Measurements from ENCODE around the gene PCDH1. TPM values are rescaled to one million over a fixed set of nuclear protein-coding genes. Genes with fewer than 3 reads are reported as not detected.

The PCDH1 gene
- total RNA-seq, 4 donors from 2014 or later = 92.5 to 217 (median 164) TPM

DNA sequence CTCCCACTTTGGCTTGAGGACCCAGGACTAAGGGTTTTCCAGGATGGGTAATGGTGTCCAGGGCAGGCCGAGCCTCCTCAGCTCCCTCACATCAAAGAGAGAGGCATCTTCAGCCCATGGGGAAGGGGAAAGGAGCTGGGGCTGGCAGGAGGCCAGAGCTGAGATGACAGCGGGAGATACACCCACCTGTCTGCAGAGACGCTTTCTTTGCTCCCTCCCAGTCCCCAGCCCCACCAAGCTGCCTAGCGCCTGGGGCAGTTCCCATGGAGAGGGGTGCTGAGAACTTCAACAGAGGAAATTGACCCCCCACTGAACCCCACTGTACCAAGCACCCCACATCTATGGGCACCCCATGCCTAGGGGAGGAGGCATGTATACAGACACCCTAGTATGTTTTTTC lies 10.6 kb downstream of the PCDH1 start:
- DNase-seq = no peak
- in situ Hi-C loops (cut with MboI; ENCODE audit: low pct_ligation_motif_present in 1 of 4, low pct_unique_long_range_greater_than_20kb in 1 of 4, low sequenced_read_pairs in 3 of 4) = no loop called here
- intact Hi-C loops (cut with DNase I; ENCODE audit: low total_unique reads) = no loop called here
- TF ChIP-seq, protein P1, sequence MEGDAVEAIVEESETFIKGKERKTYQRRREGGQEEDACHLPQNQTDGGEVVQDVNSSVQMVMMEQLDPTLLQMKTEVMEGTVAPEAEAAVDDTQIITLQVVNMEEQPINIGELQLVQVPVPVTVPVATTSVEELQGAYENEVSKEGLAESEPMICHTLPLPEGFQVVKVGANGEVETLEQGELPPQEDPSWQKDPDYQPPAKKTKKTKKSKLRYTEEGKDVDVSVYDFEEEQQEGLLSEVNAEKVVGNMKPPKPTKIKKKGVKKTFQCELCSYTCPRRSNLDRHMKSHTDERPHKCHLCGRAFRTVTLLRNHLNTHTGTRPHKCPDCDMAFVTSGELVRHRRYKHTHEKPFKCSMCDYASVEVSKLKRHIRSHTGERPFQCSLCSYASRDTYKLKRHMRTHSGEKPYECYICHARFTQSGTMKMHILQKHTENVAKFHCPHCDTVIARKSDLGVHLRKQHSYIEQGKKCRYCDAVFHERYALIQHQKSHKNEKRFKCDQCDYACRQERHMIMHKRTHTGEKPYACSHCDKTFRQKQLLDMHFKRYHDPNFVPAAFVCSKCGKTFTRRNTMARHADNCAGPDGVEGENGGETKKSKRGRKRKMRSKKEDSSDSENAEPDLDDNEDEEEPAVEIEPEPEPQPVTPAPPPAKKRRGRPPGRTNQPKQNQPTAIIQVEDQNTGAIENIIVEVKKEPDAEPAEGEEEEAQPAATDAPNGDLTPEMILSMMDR (IDR thresholded peaks at IDR 0.05) = no peak
- TF ChIP-seq POLR2AphosphoS5 (IDR thresholded peaks at IDR 0.05) (no peak), POLR2A (IDR thresholded peaks at IDR 0.05) (no peak), EP300 (IDR thresholded peaks at IDR 0.05; ENCODE audit: low read depth) (no peak)
- Histone ChIP-seq H3K4me3 (no peak overlapping the region), H3K27ac (peak overlapping the region; percentile 88 to 96 (median 94)), H3K36me3 (peaks cover 0 to 12% (median 0%) of the 10 kb centered on the region in 4 donors), H3K4me1 (peaks cover 24 to 69% (median 61%) of the 10 kb centered on the region in 4 donors), H3K9me3 (no peaks in the 10 kb centered on the region), H3K27me3 (no peaks in the 10 kb centered on the region)
- 35% methylated on average over 4 of the region's 4 CpGs; no CpG with 5 or more reads in 1 of the 2 donors for WGBS, 2 donors (ENCODE audit: low coverage in 1 of 2)

DNA sequence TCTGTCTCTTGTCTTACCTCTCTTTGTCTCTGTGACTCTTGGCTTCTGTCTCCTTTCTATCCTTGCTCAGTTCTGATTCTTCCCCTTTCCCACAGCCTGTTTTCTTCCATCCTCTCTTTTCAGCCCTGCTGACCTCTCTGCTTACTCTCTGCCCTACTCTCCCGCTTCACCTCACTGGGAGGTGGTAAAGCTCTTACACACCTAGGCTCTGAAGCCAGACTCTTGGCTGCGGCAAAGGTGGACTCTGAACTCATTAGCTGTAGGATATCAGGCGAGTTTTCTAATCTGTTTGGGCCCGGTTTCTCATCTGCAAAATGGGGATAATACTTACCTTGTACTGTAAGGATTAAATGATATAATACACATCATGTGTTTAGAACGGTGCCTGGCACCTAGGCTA lies 11.1 kb downstream of the PCDH1 start:
- H3K4me3 ChIP-seq = no peak overlapping the region
- intact Hi-C loops (cut with DNase I; ENCODE audit: low total_unique reads) (no loop called here), in situ Hi-C loops (cut with MboI; ENCODE audit: low pct_ligation_motif_present in 1 of 4, low pct_unique_long_range_greater_than_20kb in 1 of 4, low sequenced_read_pairs in 3 of 4) (no loop called here)
- peak; percentile 78 for DNase-seq
- no peaks in the 10 kb centered on the region for H3K27me3 ChIP-seq
- peaks cover 0 to 12% (median 0%) of the 10 kb centered on the region in 4 donors for H3K36me3 ChIP-seq
- H3K4me1 ChIP-seq = peaks cover 24 to 64% (median 57%) of the 10 kb centered on the region in 4 donors
- H3K27ac ChIP-seq = peak overlapping the region; percentile 88 to 96 (median 94)
- no peaks in the 10 kb centered on the region for H3K9me3 ChIP-seq
- TF ChIP-seq EP300 (IDR thresholded peaks at IDR 0.05; ENCODE audit: low read depth) (no peak), POLR2AphosphoS5 (IDR thresholded peaks at IDR 0.05) (peak in 2 of 3 donors; percentile 65 to 77), POLR2A (IDR thresholded peaks at IDR 0.05) (peak; percentile 55)
- TF ChIP-seq, protein P1 (IDR thresholded peaks at IDR 0.05) = no peak
- 33 to 40% methylated on average over 4 to 5 of the region's 5 CpGs for WGBS, 2 donors (ENCODE audit: low coverage in 1 of 2)

DNA sequence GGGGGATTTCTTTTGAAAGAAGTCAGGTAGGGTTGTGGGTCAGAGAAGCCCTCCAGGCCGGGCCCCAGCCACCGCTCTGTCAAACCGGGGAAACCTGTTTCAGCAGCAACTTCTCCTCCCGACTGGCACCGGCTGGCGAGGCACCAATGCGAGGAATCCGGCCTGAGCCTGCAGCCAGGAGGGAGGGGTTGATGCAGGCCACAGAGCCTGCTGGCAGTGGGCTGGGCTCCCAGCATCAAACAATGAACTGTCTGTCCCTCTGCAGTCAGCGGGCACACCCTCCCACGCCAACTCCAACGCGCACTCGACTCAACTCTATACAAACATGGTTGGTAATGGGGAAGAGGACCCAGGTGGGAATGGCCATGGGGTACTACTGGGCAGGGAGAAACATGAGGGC lies 12.1 kb downstream of the PCDH1 start:
- Histone ChIP-seq H3K36me3 (peaks cover 0 to 12% (median 0%) of the 10 kb centered on the region in 4 donors), H3K9me3 (no peaks in the 10 kb centered on the region), H3K27me3 (no peaks in the 10 kb centered on the region), H3K27ac (peak overlapping the region; percentile 88 to 96 (median 94)), H3K4me3 (no peak overlapping the region), H3K4me1 (peaks cover 19 to 54% (median 47%) of the 10 kb centered on the region in 4 donors)
- peak; percentile 91 for DNase-seq
- in situ Hi-C loops (cut with MboI; ENCODE audit: low pct_ligation_motif_present in 1 of 4, low pct_unique_long_range_greater_than_20kb in 1 of 4, low sequenced_read_pairs in 3 of 4) (no loop called here), intact Hi-C loops (cut with DNase I; ENCODE audit: low total_unique reads) (no loop called here)
- TF ChIP-seq EP300 (IDR thresholded peaks at IDR 0.05; ENCODE audit: low read depth) (peak; percentile 21), POLR2AphosphoS5 (IDR thresholded peaks at IDR 0.05) (peak; percentile 47 to 79 (median 64)), POLR2A (IDR thresholded peaks at IDR 0.05) (peak; percentile 45)
- TF ChIP-seq, protein P1 (IDR thresholded peaks at IDR 0.05) = no peak
- 17 to 35% methylated on average over 1 to 13 of the region's 13 CpGs for WGBS, 2 donors (ENCODE audit: low coverage in 1 of 2)

DNA sequence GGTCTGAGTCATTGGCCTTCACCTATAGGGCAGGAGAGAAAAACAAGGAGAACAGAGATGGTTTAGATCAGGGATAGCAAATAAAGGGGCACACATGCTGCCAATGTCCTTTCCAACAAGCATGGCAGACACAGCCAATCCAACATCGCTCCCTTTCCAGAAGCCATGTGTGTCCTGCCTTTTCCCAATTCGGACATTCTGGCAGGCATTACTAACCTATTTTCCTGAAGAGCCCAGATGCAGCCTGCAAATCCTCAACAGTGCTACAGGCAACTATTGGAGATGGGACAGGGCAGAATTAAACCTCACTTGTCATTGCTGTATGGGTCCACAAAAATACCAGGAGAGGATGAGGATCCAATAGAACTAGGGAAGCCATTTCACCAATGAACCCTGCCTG lies 12.8 kb downstream of the PCDH1 start:
- Histone ChIP-seq H3K4me1 (peaks cover 17 to 47% (median 40%) of the 10 kb centered on the region in 4 donors), H3K27me3 (no peaks in the 10 kb centered on the region), H3K4me3 (no peak overlapping the region), H3K27ac (peak overlapping the region; percentile 63 to 96 (median 94)), H3K9me3 (no peaks in the 10 kb centered on the region), H3K36me3 (peaks cover 0 to 12% (median 0%) of the 10 kb centered on the region in 4 donors)
- intact Hi-C loops (cut with DNase I; ENCODE audit: low total_unique reads) = no loop called here
- WGBS, 2 donors (ENCODE audit: low coverage in 1 of 2) = 65% methylated on average over 2 of the region's 2 CpGs; no CpG with 5 or more reads in 1 of the 2 donors
- in situ Hi-C loops (cut with MboI; ENCODE audit: low pct_ligation_motif_present in 1 of 4, low pct_unique_long_range_greater_than_20kb in 1 of 4, low sequenced_read_pairs in 3 of 4) = no loop called here
- no peak for TF ChIP-seq EP300 (IDR thresholded peaks at IDR 0.05; ENCODE audit: low read depth)
- TF ChIP-seq, protein P1 (IDR thresholded peaks at IDR 0.05) = no peak
- TF ChIP-seq POLR2A (IDR thresholded peaks at IDR 0.05) = no peak
- DNase-seq = no peak

Data from transverse colon (tissue), 4 donors.